Stimulated activated CD8-positive, alpha-beta memory T cell treated with anti-CD3 and anti-CD28 coated beads, Interleukin-12 subunit alpha, Interleukin-12 subunit beta, amount 100 ng/mL, for 1 hour (primary cell): ENCODE measurements around the gene ELAPOR1.

Source experiments
- DNase-seq: peaks from one replicate; pipeline ENCODE4 v3.0.0-alpha.2; 2020; ENCODE audit warnings: low read depth

The ELAPOR1 gene, protein sequence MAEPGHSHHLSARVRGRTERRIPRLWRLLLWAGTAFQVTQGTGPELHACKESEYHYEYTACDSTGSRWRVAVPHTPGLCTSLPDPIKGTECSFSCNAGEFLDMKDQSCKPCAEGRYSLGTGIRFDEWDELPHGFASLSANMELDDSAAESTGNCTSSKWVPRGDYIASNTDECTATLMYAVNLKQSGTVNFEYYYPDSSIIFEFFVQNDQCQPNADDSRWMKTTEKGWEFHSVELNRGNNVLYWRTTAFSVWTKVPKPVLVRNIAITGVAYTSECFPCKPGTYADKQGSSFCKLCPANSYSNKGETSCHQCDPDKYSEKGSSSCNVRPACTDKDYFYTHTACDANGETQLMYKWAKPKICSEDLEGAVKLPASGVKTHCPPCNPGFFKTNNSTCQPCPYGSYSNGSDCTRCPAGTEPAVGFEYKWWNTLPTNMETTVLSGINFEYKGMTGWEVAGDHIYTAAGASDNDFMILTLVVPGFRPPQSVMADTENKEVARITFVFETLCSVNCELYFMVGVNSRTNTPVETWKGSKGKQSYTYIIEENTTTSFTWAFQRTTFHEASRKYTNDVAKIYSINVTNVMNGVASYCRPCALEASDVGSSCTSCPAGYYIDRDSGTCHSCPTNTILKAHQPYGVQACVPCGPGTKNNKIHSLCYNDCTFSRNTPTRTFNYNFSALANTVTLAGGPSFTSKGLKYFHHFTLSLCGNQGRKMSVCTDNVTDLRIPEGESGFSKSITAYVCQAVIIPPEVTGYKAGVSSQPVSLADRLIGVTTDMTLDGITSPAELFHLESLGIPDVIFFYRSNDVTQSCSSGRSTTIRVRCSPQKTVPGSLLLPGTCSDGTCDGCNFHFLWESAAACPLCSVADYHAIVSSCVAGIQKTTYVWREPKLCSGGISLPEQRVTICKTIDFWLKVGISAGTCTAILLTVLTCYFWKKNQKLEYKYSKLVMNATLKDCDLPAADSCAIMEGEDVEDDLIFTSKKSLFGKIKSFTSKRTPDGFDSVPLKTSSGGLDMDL

DNA sequence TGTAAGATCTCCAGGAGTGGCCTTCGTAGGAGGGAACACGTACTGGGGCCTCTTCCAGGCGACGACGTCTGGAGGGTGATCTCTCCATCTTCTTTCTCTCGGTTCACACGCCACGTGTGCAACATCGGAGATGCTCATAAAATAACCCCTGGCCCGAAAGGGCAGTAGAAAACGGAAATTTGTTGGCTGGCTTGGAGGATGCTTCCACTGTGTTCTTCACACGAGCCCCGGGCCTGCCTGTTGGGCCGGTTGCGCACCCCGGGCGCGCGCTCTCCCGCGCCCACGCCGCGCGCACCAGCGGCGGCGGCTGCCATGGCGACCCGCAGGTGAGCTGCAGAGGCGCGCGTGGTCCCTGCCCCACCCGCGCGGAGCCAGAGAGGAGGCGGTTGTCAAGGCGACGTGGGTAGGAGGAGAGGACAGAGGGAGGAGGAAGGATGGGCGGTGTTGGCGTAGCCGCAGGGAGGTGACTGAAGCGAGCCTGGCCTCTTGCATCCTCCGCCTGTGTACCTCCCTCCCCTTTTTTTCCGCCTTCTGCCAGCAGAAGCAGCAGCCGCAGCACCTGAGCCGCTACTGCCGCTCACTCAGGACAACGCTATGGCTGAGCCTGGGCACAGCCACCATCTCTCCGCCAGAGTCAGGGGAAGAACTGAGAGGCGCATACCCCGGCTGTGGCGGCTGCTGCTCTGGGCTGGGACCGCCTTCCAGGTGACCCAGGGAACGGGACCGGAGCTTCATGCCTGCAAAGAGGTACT is at the start of gene ELAPOR1:
Gene ELAPOR1 (plus strand): TSS at position 526 of the 752 bp plus-strand sequence. CDS start 69 bp downstream, at position 595.
- peak; percentile 78 for DNase-seq

- no peak for DNase-seq
Measured at GRCh38 chr1:109065137-109065536, 48.8 kb upstream of the ELAPOR1 start.

- no peak for DNase-seq
Measured at GRCh38 chr1:109067883-109068282, 46.0 kb upstream of the ELAPOR1 start.

GRCh38 chr1:109069294-109069693 is 44.6 kb upstream of the ELAPOR1 start:
- DNase-seq, result no peak

DNA sequence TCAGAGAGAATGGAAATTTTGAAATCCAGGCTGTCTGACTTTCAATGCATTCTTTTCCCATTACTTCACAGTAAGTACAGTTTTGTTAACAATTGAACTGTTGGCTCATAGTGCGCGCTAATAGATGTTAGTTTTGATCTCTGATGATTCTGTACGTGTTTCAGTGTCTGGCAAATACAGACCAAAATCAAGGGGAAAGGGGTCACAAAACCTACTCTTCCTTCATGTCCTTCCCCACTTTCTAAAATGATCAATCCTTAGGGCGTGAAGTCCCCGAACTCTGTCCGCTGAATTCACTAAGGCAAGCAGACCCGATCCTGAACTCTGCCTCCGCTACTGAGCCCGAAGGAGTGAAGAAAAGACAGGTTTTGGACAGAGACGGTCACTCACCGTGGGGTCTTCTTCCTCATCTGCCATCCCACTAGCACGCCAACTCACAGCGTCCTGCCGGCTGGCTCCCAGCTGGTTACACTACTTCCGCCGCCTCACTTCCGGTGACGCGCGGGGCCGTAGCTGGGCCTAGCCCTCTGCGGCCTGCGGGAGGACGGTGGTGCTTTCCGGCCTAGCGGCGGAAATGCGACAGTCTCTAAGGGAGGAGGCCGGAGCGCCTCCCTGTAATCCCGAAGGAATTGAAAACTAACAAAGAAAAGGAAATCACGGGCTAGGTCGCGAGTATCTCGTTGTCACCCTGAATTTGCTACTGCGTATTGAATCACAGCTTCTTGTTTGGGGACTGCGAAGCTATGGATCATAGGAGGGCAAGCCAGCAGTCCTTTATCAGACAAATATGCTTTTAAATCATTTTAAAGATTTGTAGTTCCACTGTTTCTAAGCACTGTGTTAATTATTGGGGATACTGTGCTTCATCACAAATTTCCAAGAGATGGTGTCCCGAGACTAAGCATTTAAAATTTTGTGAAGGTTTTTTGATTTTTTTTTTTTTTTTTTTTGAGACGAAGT is 38.1 kb upstream of the ELAPOR1 start, which contains the start of gene TAF13:
Gene TAF13 (minus strand): TSS at position 473 of the 960 bp plus-strand sequence. CDS start 56 bp downstream, at position 417.
- peak; percentile 78 for DNase-seq

DNA sequence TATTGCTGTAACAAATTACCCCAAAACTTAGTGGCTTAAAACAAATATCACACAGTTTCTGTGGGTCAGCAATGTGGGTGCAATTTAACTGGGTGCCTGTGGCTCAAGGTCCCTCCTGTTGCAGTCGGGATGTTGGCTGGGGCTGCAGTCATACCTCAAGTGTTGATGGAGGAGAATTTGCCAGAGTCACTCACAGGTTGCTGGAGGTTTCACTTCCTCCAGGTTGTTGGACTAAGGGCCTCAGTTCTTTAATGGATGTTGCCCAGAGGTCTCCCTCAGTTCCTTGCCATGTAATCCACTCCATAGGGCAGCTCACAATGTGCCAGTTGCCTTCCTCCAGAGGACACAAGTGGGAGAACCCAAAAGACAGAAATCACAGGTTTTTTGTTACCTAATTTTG is 35.6 kb upstream of the ELAPOR1 start:
- no peak for DNase-seq

- DNase-seq, result no peak
Measured at GRCh38 chr1:109079240-109079622, 34.7 kb upstream of the ELAPOR1 start.

- DNase-seq, result no peak
Measured at GRCh38 chr1:109080441-109081082, 33.4 kb upstream of the ELAPOR1 start.

DNA sequence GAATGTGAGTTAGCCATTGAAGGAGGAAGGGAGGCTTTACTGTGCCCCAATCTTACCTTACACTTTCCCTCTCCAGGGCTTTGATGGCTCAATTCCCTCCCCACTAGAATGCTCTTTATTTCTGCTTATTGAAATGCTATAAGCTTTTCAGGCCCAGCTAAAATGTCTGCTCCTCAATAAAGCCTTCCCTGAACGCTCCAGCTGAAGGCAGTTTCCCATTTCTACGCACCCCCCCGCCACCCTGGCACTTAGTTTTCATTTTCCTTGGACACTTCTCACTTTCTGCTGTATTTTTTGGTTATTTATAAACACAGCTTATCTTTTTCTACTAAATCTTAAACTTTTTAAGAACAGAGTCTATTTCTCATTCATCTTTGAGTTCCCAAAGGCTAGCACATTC is 30.4 kb upstream of the ELAPOR1 start:
- DNase-seq, result no peak

- no peak for DNase-seq
Measured at GRCh38 chr1:109083923-109084322, 30.0 kb upstream of the ELAPOR1 start.

DNA sequence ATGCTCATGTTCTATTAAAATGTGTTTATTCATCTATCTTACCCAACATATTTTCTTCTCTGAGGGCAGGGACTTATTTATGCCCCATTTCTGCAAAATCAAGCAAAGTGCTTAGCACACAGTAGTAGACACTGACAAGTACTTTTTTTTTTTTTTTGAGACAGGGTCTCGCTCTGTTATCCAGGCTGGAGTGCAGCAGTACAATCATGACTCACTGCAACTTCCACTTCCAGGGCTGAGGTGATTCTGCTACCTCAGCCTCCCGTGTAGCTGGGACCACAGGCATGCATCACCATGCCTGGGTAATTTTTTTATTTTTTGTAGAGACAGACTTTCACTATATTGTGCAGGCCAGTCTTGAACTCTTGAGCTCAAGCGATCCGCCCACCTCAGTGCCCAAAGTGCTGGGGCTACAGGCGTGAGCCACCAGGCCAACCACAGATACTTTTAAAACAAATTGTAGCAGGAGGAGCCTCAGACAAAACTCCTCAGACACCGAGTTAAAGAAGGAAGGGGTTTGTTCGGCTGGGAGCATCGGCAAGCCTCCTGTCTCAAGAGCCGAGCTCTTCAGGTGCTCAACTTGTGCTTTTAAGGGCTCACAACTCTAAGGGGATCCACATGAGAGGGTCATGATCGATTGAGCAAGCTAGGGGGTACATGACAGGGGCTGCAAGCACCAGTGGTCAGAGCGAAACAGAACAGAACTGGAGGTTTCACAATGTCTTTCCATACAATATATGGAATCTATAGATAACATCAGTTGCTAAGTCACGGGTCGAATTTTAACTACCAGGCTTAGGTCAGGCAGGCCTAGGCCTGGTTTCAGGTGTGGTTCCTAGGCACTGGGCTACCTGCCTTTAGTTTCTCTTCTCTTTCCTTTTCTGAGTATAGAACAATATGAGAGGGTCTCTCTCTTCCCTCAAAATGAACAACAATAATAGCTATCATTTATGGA is 29.1 kb upstream of the ELAPOR1 start:
- DNase-seq, result no peak

DNA sequence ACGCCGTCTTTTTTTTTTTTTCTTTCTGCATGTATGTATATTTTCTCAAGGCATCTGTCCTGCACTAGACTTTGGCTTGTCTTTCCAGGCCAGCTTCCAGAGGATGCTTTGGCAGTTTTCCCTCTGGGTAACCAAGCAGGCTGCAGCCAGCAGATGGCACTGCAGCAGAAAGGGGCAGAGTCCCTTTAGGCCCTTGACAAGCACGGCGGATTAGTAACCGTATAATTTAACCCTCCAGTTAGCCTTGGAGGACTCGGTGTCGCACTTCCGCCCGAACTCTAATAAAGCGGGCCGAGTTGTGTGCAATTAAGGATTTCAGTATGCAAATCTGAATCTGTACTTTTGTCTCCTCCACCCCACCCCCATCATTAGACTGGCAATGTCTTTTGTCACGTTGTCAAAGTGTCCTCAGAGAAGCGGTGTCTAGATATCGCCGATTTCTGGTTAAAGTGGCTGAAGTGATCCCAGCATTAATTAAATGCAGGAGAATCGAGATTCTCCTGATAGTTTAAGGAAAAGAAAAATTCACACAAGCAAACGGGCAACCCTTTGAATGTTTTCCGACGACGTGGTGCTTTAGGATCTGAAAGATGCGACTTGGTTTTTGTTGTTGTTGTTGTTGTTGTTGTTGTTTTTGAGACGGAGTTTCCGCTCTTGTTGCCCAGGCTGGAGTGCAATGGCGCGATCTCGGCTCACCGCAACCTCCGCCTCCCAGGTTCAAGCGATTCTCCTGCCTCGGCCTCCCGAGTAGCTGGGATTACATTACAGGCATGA is 24.5 kb upstream of the ELAPOR1 start:
- no peak for DNase-seq

DNA sequence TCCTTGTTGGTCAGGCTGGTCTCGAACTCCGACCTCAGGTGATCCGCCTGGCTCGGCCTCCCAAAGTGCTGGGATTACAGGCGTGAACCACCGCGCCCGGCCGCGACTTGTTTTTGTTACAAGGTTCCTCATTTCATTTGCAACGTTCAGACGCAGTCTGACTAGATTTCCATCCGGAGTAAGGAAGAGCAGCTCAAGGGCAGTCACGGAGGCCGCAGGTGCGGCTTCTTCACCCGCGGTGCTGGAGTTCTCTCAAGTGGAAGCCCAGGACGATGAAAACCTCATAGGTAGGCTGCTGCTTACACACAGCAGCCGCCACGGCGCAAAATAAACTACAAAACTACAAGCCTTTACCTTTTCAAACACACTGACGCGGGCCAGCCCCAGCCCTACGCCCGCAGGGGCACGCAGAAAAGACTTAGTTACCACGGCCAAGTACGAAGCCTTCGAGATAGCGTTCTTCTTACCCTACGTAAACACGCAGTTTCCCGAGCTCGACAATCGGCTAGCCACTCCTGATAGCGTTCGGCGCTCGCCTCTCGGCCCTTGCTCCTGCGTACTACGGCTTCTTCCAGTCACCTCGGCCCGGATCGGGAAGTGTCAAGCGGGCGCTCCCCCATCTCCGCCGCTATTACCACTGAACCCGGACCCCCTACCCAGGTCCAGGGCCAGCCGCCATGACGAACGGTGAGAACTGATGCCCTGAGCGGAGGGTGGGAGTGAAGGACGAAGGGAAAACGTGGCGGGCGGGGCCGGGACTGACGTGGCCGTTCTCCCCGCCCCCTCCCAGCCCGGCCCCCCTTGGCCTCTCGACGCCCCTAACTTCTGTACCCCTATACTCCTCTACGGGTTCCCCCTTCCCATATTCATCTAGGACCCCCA is 23.5 kb upstream of the ELAPOR1 start, which contains the start of gene TMEM167B:
Gene TMEM167B (plus strand): TSS at position 569 of the 882 bp plus-strand sequence. CDS start 109 bp downstream, at position 678.
- DNase-seq, result peak; percentile 78

DNA sequence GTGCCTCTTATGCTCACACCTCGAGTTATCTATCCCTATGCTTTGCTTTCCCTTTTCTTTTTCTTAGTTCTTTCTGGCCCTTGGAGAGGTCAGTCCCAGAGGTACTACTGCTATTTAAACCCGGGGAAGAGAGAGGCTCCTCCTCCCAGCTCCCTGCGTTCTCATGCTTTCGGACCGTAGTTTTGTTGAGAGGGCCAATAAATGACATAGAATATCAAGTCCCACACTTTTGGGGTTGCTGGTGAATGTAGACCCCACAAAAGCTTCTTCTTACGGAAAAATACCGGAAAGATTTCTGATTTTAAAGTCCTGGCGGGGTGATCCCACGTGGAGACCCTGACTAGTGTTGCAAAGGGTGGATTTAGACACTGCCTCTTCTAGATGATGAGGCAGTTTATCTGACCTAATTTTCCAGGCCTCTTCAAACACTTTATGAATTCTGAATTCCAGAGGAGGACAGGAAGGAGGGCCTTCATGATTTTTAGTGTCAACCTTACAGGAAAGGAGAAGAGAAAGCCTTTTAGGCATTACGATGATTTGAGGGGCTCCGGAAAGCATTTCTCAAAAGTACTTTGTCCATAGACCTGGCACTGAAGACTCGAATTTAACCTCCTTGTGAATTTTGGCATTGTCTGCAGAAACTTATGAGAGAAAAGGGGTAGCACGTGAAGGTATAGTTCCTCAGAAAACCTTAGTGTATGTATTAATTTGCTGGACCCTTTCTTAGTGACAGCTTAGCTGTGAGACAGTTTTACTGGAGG is 22.7 kb upstream of the ELAPOR1 start:
- no peak for DNase-seq

DNA sequence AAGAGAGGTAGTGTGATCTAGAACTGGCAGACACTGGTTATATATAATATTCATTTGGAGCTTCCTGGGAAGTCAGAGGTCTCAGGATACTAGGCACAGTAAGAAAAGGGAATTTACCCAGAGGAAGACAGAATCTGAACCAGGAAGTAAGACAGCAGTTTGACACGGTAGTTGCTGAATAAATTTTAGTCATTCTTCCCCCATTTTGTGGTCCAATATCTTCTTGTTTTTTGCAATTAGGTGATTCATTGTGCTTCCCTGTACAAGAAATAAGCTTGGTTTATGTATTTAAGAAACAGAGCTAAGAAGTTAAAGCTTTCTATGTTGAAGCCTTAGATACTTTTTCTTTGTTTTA is 22.1 kb upstream of the ELAPOR1 start:
- DNase-seq, result no peak

DNA sequence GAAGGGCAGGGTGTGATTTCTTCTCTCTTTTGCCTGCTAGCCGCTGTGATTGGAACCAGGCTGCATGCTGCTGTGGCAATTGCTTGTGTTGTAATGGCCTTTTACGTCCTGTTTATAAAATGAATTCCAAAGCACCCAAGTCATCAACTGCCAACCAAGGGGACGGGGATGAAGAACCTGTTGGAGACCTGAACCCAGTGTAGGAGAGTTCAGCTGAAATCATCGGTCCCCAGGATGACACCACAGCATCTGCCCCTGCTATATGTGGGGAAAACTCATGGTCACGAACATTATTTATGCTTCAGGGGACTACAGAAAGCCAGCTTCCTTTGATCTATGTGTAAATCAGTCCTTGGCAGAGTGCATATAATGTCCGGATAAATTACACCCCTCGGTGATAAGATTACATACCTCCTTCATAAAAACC is 19.5 kb upstream of the ELAPOR1 start:
- no peak for DNase-seq
